GM12878 (cell line): ENCODE measurements around the gene CALB2.

Experiments used
- ATF7 ChIP-seq: fragments of 450-650 bp; IDR thresholded peaks from 2 replicates; pipeline ENCODE4 v1.6.1; 2016; ENCODE audit warnings: low read depth, mild to moderate bottlenecking
- BHLHE40 ChIP-seq, 2 experiments: fragments of 450-650 bp in 1 of 2; IDR thresholded peaks; 2 replicates each; pipeline ENCODE4 v1.6.1; 2011 to 2017; ENCODE audit warnings: low read depth in 2 of 2, borderline replicate concordance in 1 of 2, improper control_type of control experiment in 1 of 2, low read length in 1 of 2, mild to moderate bottlenecking in 1 of 2
- EP300 ChIP-seq, 2 experiments: fragments of 150-350 bp in 1 of 2; IDR thresholded peaks; 2 replicates each; pipeline ENCODE4 v1.6.1; 2011 to 2012; ENCODE audit warnings: low read depth in 2 of 2, low read length in 2 of 2, borderline replicate concordance in 1 of 2, improper control_type of control experiment in 1 of 2, inconsistent platforms in 1 of 2; ENCODE audit not compliant: control insufficient read depth in 1 of 2
- SREBF2 ChIP-seq: IDR thresholded peaks from 2 replicates; pipeline ENCODE4 v1.6.1; 2012; ENCODE audit warnings: mild to moderate bottlenecking, low read length
- TAF1 ChIP-seq: IDR thresholded peaks from 2 replicates; pipeline ENCODE4 v1.6.1; 2011; ENCODE audit warnings: mild to moderate bottlenecking, low read depth, low read length, borderline replicate concordance
- ZNF24 ChIP-seq: fragments of 450-650 bp; IDR thresholded peaks from 2 replicates; pipeline ENCODE4 v1.6.1; 2017; ENCODE audit warnings: antibody characterized with exemption, mild to moderate bottlenecking

GRCh38 chr16:71423865-71424264 lies 65.3 kb downstream of the CALB2 start:
- TF ChIP-seq ATF7 = no peak
- TF ChIP-seq TAF1 = no peak
- TF ChIP-seq EP300 (IDR thresholded peaks at IDR 0.05; ENCODE audit: borderline replicate concordance in 1 of 2, control insufficient read depth in 1 of 2, low read depth in 2 of 2, low read length in 2 of 2) = no peak
- TF ChIP-seq ZNF24 = no peak
- no peak for TF ChIP-seq SREBF2
- TF ChIP-seq BHLHE40 (IDR thresholded peaks at IDR 0.05; ENCODE audit: borderline replicate concordance in 1 of 2, low read depth in 2 of 2, low read length in 1 of 2) = no peak
